GM18520 (cell line): ENCODE measurements around the gene EGR2.
A peak's percentile ranks its signal among the peaks of the same experiment; 100 is the strongest.

Experiments used
- ATAC-seq: cut with Tn5 transposase; IDR thresholded peaks from one replicate; pipeline ENCODE4 v1.9.1; 2021; ENCODE audit not compliant: unreplicated experiment

Gene EGR2

DNA sequence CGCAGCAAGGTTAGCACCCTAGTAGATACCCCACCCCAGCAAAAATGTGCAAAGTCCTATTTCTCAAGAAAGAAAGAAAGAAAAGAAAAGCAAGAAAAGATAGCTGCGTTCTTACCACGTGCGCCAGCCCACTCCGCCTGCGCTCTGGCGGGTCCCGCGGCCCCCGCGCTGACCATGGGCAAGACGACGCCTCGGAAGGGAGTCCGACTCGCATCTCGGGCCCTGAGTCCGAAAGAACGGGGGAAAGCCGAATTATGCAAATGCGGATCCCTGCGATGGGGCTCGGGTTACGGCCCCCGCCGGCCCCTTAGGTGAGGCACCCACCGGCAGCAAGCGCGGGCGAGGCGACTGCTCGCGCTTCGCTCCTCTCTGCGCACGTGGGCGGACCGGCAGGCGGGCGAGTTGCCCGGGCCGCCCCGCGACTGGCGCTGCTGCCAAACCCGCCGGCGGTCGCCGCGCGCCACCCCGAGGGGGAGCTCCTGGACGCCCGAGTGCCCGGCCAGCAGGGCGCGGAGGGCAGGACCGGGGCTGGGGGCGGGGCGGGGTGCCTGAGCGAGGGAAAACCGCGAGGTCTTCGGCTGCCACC, 2.4 kb upstream of the EGR2 start:
- ATAC-seq, result no peak

DNA sequence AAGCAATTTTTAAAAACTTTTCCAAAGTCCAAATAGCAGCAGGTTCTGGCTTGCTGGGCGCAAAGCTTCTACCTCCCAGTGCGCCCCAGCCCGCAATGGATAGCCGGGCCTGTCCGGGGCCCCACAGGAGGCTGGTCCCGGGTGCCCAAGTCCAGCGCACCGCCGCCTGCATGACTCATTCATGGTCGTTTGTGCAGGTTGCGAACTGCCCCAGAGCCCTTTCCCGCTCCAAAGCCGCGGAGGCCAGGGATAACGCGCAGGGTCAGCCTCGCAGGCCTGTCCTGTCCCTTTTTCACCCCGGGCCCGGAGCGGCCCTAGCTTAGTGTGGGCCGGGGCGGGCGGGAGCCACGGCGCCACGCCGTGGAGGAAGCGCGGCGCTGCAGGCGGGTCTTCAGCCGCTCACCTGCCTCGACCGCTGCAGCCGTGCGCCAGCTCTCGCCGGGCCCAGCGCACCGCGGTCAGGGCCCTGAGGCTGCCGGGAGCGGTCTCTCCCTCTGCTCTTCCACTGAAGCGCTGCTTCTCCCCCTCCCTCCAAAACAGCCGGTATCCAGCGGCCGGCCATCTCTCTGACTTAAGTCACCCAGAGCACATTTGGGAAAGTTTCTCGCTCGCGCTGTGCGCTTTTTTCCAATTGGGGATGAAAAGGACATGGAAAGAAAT, 1.7 kb upstream of the EGR2 start:
- ATAC-seq, result peak; percentile 28

DNA sequence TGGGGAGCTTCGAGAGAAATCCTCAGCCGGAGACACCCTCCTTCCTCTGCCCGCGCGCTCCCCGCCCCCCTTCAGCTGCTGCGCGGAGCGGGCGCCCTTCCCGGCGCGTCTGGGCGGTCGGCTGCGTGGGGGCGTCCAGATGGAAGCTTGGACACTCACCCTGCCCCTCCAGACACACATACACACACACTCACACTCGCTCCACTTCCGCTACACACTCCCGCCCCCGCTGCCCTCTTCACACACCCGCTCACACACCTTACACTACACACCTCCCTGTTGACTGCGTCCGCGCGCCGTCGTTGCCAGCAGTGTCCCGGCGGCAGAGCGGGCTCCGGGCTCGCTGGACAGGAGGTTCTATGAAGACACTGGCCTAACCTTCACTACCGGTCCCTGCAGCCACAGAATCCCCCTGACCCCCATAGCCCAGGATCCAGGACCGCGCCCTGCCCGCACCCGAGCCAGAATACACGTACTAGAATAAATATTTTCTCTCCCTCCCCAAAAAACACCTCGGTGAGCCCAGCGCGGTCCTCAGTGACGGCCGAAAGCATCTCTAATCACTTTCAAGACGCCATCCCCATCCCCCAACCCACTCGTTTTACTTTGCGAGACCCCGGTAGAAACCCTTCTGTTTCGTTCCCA, 1.1 kb upstream of the EGR2 start:
- no peak for ATAC-seq

DNA sequence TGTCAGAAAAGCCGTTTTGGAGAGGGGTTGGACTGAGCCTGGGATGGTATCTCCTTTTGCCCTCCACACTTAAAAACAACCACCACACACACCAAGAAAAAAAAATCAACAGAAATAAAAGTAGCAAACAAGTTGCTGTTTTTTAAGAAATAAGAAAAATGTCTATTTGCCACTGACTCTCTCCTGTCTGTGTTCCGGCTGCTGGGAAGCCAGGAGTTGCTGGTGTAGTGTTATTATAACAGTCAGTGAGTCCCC, 163 bp downstream of the EGR2 start:
- no peak for ATAC-seq

DNA sequence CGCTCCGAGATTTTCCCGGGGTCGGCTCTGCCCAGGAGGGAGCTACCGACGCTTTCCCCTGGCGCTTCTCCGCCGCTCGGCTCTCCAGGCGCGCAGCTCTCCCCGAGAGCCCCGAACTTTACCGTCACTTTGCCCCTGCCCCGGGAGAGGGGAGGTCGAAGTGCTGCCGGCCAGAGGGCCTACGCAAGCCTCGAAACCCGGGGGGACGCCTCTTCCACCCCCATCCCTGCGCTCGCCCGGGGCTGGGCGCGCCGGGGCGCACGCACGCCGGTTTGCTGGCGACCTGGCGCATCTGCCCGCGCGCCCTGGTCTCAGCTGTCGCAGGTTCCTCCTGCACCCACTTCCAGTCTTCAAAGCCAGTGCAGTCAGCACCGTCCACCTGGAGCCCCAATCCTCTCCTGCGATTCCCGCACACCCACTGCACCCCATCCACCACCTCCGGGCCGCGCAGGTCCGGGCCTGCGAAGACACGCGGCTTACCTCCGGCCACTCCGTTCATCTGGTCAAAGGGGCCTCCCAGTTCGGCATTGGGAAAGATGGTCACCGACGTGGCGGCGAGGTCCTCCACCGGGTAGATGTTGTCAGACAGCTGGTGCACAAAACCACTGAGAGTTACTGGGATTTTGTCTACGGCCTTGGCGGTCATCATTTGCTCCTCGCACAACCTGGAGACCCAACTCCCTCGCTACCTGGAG, 638 bp downstream of the EGR2 start:
- no peak for ATAC-seq

DNA sequence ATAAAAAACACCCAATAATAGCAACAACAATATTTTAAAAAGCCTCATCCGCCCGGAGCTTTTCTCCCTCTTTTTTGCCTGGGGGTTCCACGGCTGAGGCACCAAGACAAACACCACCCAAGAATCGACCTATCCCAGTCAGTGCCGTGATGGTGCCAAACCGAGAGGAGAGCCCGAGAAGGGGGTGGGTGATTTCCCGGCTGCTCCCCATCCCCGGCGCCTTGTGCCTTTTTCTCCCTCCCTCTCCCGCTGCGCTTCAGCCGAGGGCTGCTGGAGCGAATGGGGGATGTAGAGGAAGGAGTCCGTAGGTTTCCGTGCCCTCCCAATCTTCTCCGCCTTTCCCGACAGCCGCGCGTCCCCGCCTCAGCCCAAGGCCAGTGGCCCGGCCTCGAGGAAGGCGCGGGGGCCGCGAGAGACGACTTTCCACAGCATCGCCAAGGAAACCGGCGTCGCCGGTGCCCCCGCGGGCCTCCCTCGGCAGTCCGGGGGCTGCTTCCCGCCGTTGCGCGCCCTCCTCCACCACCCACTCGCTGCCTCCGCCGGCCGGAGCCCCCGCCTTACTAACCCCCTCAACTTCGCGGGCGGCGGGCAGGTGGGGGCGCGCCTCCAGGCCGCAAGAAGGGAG, 1.3 kb downstream of the EGR2 start:
- no peak for ATAC-seq

DNA sequence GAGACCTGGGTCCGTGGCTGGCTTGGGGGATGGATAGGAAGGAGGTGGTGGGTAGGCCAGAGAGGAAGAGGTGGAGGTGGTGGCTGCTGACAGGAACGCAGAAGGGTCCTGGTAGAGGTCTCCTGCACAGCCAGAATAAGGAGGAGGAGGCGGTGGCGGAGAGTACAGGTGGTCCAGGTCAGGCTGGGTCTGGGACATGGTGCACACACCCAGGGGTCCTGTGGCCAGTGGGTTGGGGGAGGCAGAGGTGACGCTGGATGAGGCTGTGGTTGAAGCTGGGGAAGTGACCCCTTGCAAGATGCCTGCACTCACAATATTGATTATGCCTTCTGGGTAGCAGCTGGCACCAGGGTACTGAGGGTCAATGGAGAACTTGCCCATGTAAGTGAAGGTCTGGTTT, 2.2 kb downstream of the EGR2 start:
- ATAC-seq, result no peak

DNA sequence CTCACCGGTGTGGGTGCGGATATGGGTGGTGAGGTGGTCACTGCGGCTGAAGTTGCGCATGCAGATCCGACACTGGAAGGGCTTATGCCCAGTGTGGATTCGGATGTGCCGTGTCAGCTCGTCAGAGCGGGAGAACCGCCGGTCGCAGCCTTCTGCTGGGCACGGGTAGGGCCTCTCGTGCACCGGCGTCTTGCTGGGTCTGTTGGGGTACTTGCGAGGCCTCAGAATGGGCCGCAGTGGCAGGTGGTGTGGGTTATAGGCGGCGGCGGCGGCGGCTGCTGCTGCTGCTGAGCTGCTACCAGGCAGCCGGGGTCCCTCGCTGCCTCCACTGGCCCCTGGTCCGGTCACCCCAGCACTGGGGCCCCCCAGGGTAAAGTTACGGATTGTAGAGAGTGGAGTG, 2.7 kb downstream of the EGR2 start:
- no peak for ATAC-seq

DNA sequence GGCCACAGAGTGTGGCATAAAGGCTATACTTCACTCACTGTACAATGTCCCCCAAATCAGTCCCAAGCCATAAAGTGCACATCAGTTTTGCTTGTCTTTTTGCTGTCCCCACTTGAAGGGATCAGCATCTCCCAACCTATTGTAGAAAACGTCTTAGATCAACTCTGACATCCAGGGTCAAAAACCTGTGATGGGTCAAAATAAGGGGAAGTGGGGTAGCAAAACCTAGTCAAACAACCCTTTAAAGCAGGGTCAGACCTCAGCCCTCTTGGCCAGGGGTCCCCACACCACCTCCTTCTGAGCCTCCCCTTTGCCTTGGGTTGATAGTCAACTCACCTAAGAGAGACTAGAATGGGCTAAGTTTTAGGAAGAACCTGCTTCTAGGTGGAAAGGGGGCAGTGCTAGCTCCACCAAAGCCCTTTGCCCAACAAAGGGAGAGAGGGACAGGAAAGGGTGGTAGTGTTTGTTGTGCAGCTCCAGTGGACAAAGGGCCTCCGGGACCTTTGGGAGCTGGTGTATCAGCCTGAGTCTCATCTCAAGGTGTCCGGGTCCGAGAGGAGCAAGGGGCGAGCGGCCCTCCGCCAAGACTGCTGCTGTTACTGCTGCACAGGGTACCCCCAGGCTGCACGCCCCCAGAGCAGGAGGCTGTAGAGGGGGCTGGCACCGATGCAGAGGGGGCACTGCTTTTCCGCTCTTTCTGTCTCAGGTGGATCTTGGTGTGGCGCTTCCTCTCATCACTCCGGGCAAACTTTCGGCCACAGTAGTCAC, 3.3 kb downstream of the EGR2 start:
- ATAC-seq, result no peak

DNA sequence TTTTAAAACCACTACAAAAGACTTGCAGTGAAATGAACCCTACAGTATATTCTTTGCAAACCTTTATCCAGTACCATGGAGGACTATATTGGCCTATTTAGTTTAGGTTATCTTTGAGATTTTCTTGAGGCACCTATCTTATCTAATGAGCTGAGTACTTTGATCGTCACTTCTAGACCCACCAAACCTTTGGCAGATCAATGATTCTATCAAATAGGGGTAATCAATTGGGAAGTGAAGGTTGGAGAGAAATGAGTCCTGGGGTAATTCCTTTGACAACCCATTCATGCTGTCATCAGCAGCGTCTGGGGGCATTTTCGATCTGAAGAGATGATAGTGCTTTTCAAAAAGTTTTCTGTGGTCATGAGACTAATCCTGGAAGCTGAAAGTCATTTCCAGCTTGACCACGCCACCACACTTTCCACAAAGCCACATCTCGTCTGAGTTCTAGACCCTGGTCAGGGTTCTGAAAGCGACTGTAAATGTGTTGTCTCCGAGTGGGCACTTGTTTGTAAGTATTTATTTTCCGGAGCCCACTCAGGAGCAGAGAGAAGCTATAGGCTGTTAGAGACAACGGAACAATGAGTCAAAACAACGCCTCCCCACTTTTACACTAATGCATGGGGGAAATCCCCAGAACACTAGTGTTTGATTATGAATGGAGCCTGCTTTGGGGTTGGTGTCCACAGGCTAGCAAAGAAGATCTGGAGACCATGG, 4.8 kb downstream of the EGR2 start:
- ATAC-seq, result peak; percentile 56

DNA sequence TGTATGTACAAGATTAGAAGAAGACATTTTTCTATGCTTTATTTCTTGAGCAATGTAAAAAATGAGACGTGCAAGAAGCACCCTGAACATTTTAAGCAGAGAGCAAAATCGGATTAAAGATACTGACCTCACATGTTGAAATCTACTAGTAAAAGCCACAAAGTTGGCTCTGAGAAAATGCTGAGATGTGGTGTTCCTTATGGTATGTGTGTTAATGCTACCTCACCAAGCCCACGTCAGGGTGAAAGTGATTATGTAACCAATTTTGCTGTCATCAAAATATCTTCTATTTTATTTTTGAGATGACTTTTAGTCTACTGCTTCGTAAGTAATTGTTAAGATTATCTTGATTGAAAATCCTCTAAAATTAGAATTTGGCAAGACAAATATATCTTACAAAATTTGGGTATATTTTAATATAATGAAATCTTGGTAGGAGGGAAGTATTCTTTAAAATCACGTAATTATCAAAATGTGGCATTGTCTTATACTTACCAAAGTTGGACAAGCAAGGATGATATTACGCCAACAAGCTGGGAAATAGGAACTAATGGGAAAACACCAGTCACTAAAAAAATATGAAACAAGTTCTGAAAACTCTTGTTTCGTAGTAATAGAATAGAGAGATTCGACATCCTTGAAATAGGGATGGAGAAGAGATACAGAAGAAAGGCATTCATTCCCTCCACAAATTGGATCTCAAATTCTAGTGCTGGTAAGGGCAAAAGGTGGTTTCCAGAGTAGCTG, 5.8 kb downstream of the EGR2 start:
- no peak for ATAC-seq

DNA sequence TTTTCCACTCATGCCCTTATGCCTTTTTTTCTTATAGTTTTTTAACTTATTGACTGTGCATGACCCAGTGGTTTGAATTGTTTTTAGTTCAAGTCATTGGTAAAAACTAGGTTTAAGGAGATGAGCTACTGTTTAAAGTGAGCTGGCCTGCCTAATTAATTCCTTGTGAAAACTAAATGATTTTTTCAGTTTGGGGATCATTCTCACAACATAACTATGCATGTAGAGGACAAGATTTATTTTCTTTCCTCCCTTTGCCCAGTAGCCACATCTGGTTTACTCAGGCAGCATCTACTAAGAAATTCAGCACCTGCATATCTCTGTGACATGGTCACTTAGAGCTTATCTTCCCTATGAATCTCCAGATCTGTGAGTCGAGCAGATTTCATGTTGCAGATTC, 9.9 kb downstream of the EGR2 start:
- no peak for ATAC-seq

DNA sequence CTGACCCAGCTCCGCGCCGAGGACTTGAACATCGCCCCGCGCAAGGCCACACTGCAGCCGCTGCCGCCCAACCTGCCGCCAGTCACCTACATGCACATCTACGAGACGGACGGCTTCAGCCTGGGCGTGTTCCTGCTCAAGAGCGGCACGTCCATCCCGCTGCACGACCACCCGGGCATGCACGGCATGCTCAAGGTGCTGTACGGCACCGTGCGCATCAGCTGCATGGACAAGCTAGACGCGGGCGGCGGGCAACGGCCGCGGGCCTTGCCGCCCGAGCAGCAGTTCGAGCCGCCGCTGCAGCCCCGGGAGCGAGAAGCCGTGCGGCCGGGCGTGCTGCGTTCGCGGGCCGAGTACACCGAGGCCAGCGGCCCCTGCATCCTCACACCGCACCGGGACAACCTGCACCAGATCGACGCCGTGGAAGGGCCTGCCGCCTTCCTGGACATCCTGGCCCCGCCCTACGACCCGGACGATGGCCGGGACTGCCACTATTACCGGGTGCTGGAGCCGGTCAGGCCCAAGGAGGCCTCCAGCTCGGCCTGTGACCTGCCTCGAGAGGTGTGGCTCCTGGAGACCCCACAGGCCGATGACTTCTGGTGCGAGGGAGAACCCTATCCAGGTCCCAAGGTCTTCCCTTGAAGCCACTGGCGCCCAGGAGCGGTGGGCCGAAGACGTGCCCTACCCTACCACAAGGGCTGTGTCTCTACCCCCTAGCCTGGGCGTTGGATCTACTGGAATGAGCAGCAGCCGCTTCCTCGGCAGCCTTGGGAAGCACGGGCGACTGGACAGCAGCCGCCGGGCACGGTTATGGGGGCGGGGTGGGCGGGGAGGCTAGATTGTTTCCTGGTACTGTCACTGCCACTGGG, 10.7 kb downstream of the EGR2 start:
- ATAC-seq, result no peak

DNA sequence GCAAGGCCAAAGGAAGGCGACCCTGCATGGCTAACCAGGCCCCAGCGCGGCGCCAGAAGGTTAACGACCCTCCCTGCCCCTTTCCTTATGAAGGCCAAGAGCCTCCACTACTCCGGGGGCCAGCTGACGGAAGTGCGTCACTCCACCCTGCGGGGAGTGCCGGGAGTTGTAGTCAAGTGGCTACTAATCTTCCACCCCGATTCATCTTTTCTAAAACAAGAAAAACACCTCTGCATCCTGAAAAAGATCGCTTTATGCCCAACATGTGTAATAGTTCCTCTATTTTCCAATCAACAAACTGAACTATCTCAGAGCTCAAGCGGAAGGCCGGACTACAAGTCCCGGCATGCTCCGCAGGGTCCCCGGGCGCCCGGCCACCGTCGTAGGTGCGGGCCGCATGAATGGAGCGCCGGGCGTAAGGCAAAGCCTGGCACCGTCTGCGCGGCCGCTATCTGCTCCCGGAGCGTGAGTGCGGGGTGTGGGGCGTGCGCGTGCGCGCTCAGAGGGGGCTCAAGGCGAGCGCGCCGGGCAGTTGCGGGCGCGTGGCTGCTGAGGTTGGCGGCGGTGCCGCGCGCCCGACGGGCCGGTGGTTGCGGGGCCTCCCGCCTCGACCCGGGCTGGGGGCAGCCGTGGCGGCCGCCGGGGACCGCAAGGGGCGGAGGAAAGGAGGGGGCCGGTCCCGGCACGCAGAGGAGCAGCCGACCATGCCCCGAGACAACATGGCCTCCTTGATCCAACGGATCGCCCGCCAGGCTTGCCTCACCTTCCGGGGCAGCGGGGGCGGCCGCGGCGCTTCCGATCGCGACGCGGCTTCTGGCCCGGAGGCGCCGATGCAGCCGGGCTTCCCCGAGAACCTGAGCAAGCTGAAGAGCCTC, 11.6 kb downstream of the EGR2 start, which contains the start of gene ADO:
TSS of gene ADO (plus strand) at position 365 of the 875 bp plus-strand sequence. CDS start at position 705, 340 bp downstream.
- ATAC-seq, result peak; percentile 84

DNA sequence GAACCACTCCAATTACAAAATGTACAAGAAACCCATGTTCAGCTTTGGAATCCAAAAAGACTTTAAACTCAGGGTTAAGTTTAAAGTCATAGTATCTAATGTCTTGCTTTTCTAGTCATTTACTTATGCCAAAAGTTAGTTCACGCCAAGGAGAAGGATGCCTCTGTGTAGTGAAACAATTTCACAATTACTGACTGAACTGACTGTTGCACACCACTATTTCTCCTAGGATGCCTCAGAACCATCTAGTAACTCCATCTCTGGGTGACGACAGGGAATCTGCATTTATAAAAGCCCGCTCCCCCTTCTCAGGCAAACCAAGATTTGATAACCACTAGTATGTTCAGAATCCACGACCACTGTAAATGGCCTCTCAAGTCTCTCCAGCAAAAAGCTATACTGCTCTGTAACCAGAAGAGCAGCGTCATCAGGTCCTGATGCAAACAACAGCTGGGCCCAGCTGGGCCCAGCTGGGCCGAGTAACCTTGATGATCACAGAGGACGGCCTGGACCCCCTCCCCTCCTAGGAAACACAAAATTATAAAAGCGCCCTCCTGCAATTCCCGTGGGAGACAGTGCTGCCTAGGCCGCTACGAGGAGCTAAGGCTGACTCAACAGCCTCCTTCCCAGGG, 12.3 kb downstream of the EGR2 start:
- no peak for ATAC-seq

DNA sequence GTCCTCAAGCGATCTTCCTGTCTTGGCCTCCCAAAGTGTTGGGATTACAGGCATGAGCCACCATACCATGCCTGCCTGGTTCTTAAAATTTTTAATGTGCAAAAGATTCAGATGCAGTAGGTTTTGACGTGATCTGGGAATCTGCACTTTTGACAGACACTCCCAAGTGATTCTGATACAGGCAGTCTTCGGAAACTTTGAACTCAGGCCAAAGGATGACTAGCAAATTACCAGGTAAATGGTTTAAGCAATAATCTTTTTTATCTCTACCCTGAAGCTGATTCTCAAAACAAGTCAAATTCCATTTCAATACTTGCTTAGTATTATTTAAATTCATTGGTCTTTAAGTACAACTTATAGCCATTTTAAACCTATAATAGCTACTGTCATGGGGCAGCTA, 14.3 kb downstream of the EGR2 start:
- no peak for ATAC-seq

DNA sequence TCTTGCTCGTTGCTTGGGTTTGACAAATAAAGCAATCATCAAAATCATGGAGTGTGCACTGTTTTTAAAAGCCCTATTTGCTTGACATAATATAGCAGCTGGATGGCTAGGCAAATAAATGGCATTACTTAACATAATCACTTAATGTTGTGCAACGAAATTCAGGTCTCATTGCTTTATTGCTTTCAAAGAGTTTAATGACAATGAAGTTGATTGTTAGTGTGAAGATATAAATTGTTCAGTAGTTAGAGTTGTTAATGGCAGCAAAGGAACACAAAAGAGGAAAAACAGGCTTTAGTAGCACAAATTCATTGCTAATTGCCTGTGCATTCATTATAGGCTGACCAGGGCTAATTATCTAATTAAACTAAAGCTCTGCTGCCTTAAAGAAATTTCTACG, 19.3 kb downstream of the EGR2 start:
- no peak for ATAC-seq
